Measurements from ENCODE around the gene ROPN1.
"Not testable (repeated sequence)": the region's sequence is repeated elsewhere in the genome, so short reads cannot be mapped to it uniquely, and the experiment has no call there.

The ROPN1 gene

GRCh38 chr3:123991730-123992588 is at the start of gene ROPN1:
ROPN1 (minus strand) TSS chr3:123992124; CDS start chr3:123980481, 11,643 bp downstream.
- H3K27ac ChIP-seq; DNase-seq (ENCODE audit: low read depth, low spot score): not testable (repeated sequence)

- H3K27ac ChIP-seq: no peak overlapping the region
Measured at GRCh38 chr3:124041553-124041952, 49.6 kb upstream of the ROPN1 start.

GRCh38 chr3:124037326-124037725 is 45.4 kb upstream of the ROPN1 start:
- no peak for DNase-seq (ENCODE audit: low read depth, low spot score)
- no peak overlapping the region for H3K27ac ChIP-seq

More at GRCh38 chr3:124041553-124041952, 49.6 kb upstream of the ROPN1 start:
- no peak for DNase-seq (ENCODE audit: low read depth, low spot score)

GRCh38 chr3:124036214-124036613 is 44.3 kb upstream of the ROPN1 start:
- not testable (repeated sequence) for DNase-seq (ENCODE audit: low read depth, low spot score); H3K27ac ChIP-seq

GRCh38 chr3:124035463-124036121 is 43.7 kb upstream of the ROPN1 start:
- H3K27ac ChIP-seq: no peak overlapping the region
- DNase-seq (ENCODE audit: low read depth, low spot score): no peak

GRCh38 chr3:124034844-124035152 is 42.9 kb upstream of the ROPN1 start:
- no peak for DNase-seq (ENCODE audit: low read depth, low spot score)
- H3K27ac ChIP-seq: no peak overlapping the region

- no peak for DNase-seq (ENCODE audit: low read depth, low spot score)
- H3K27ac ChIP-seq: no peak overlapping the region
Measured at GRCh38 chr3:124034016-124034843, 42.3 kb upstream of the ROPN1 start.

- no peak for DNase-seq (ENCODE audit: low read depth, low spot score)
- no peak within 1 kb of the TSS for H3K27ac ChIP-seq
Measured at GRCh38 chr3:124033360-124034015, 41.6 kb upstream of the ROPN1 start, which contains the start of gene KALRN. KALRN (plus strand) TSS chr3:124033369.

- no peak for DNase-seq (ENCODE audit: low read depth, low spot score)
- no peak overlapping the region for H3K27ac ChIP-seq
Measured at GRCh38 chr3:124032881-124033359, 41.0 kb upstream of the ROPN1 start.

GRCh38 chr3:124032311-124032880 is 40.5 kb upstream of the ROPN1 start:
- H3K27ac ChIP-seq: no peak overlapping the region
- no peak for DNase-seq (ENCODE audit: low read depth, low spot score)

GRCh38 chr3:124026516-124026915 is 34.6 kb upstream of the ROPN1 start:
- DNase-seq (ENCODE audit: low read depth, low spot score): no peak
- H3K27ac ChIP-seq: no peak overlapping the region

- DNase-seq (ENCODE audit: low read depth, low spot score); H3K27ac ChIP-seq: not testable (repeated sequence)
Measured at GRCh38 chr3:124023531-124023930, 31.6 kb upstream of the ROPN1 start.

- H3K27ac ChIP-seq: no peak overlapping the region
- no peak for DNase-seq (ENCODE audit: low read depth, low spot score)
Measured at GRCh38 chr3:124019291-124019690, 27.4 kb upstream of the ROPN1 start.

GRCh38 chr3:124017502-124017901 is 25.6 kb upstream of the ROPN1 start:
- H3K27ac ChIP-seq; DNase-seq (ENCODE audit: low read depth, low spot score): not testable (repeated sequence)

- not testable (repeated sequence) for DNase-seq (ENCODE audit: low read depth, low spot score)
Measured at GRCh38 chr3:124016483-124016882, 24.6 kb upstream of the ROPN1 start.

GRCh38 chr3:124014366-124014942 is 22.5 kb upstream of the ROPN1 start:
- no peak overlapping the region for H3K27ac ChIP-seq
- DNase-seq (ENCODE audit: low read depth, low spot score): no peak

More at GRCh38 chr3:124016483-124016882, 24.6 kb upstream of the ROPN1 start:
- not testable (repeated sequence) for H3K27ac ChIP-seq

- DNase-seq (ENCODE audit: low read depth, low spot score): not testable (repeated sequence)
Measured at GRCh38 chr3:124008321-124008720, 16.4 kb upstream of the ROPN1 start.

GRCh38 chr3:124007186-124007585 is 15.3 kb upstream of the ROPN1 start:
- no peak overlapping the region for H3K27ac ChIP-seq
- no peak for DNase-seq (ENCODE audit: low read depth, low spot score)

More at GRCh38 chr3:124008321-124008720, 16.4 kb upstream of the ROPN1 start:
- not testable (repeated sequence) for H3K27ac ChIP-seq

GRCh38 chr3:124002405-124003079 is 10.6 kb upstream of the ROPN1 start:
- H3K27ac ChIP-seq; DNase-seq (ENCODE audit: low read depth, low spot score): not testable (repeated sequence)

Measured in epithelial cell of prostate (primary cell).